ENCODE data around the gene DESI1.

The DESI1 gene

DNA sequence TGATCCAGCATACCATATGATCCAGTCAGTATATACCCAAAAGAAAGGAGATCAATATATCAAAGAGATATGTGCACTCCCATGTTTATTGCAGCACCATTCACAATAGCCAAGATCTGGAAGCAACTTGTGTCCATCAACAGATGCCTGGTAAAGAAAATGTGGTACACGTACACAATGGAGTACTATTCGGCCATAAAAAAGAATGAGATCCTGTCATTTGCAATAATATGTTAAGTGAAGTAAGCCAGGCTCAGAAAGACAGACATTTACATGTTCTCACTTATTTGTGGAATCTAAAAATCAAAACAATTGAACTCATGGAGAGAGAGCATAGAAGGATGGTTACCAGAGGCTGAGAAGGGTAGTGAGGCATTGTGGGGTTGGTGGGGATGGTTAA is 40.9 kb upstream of the DESI1 start:
- peaks cover 58 to 87% of the 10 kb centered on the region in 2 experiments for H3K36me3 ChIP-seq (ENCODE audit: control insufficient read depth in 2 of 2, insufficient read depth in 1 of 2, low read length in 2 of 2)
- H3K9me3 ChIP-seq (ENCODE audit: control insufficient read depth, insufficient read depth, low read depth, low read length), result no peaks in the 10 kb centered on the region
- no peaks in the 10 kb centered on the region for H3K4me1 ChIP-seq (ENCODE audit: control insufficient read depth, insufficient read depth, low read length)
- no peak overlapping the region for H3K4me3 ChIP-seq (ENCODE audit: low read depth, low read length)
- no peak overlapping the region for H3K27ac ChIP-seq (ENCODE audit: extremely low read depth, low read depth, low read length)
- TF ChIP-seq ZNF146 (tag by site-specific recombination; IDR thresholded peaks at IDR 0.05) (peak; percentile 95), SP7 (tag by site-specific recombination; IDR thresholded peaks at IDR 0.05) (no peak), MZF1 (tag by site-specific recombination; IDR thresholded peaks at IDR 0.05; ENCODE audit: borderline replicate concordance) (peak; percentile 36; the same call in 1 of the 2 replicates)
- ChIA-PET CTCF (interaction anchor here (0.6 kb wide), 1 partner anchor 34 kb away, joined by 3 read pairs; no protein-coding TSS in a partner anchor), POLR2A (interaction anchor here (1.4 kb wide), 1 partner anchor 41 kb away, joined by 3 read pairs; the partner anchor contains the start of gene XRCC6)

DNA sequence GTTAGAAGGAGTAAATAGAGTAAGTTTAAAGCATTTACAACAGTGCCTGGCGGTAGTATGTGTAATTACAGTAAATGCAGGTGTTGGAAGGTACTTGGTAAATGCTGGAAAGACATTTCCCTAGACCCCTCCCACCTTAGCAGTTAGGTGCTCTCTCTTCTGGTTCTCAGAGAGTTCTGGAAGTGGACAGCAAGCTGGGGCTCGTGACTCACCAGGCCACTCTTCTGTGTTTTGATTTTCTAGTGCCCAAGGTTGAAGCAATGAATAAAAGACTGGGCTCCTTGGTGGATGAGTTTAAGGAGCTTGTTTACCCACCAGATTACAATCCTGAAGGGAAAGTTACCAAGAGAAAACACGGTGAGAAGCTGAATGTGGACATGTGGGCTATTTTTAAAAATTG is 40.2 kb upstream of the DESI1 start:
- Histone ChIP-seq H3K4me3 (ENCODE audit: low read depth, low read length) (no peak overlapping the region), H3K27ac (ENCODE audit: extremely low read depth, low read depth, low read length) (no peak overlapping the region; the same call in 1 of the 2 replicates), H3K4me1 (ENCODE audit: control insufficient read depth, insufficient read depth, low read length) (no peaks in the 10 kb centered on the region), H3K9me3 (ENCODE audit: control insufficient read depth, insufficient read depth, low read depth, low read length) (no peaks in the 10 kb centered on the region), H3K36me3 (ENCODE audit: control insufficient read depth in 2 of 2, insufficient read depth in 1 of 2, low read length in 2 of 2) (peaks cover 64 to 94% of the 10 kb centered on the region in 2 experiments)
- POLR2A ChIA-PET, result interaction anchor here (1.2 to 1.4 kb wide), 2 partner anchors 38 to 40 kb away, joined by 3 read pairs; partner anchors contain the start of gene XRCC6
- CTCF ChIA-PET, result no interaction called here
- TF ChIP-seq SETDB1 (IDR thresholded peaks at IDR 0.05; ENCODE audit: insufficient read length, low read length) (no peak), ZNF560 (tag by site-specific recombination; IDR thresholded peaks at IDR 0.05; ENCODE audit: borderline replicate concordance) (no peak), SP7 (tag by site-specific recombination; IDR thresholded peaks at IDR 0.05) (no peak), ZNF510 (tag by site-specific recombination; IDR thresholded peaks at IDR 0.05; ENCODE audit: insufficient replicate concordance) (no peak), ZNF664 (tag by site-specific recombination; IDR thresholded peaks at IDR 0.05) (no peak), ZNF354C (tag by site-specific recombination; IDR thresholded peaks at IDR 0.05; ENCODE audit: borderline replicate concordance, low read depth) (no peak), TCF7L2 (IDR thresholded peaks at IDR 0.05; ENCODE audit: borderline replicate concordance, low read depth, low read length) (no peak), ZNF175 (tag by site-specific recombination; IDR thresholded peaks at IDR 0.05) (no peak), ZNF701 (tag by site-specific recombination; IDR thresholded peaks at IDR 0.05) (no peak), SCRT1 (tag by site-specific recombination; IDR thresholded peaks at IDR 0.05; ENCODE audit: borderline replicate concordance) (no peak), ZNF132 (tag by site-specific recombination; IDR thresholded peaks at IDR 0.05; ENCODE audit: borderline replicate concordance) (no peak), ZNF548 (tag by site-specific recombination; IDR thresholded peaks at IDR 0.05) (no peak), HOXA7 (CRISPR knock-in tag; IDR thresholded peaks at IDR 0.05; ENCODE audit: borderline replicate concordance) (no peak), ZSCAN30 (tag by site-specific recombination; IDR thresholded peaks at IDR 0.05) (no peak), ZBTB7A (tag by site-specific recombination; IDR thresholded peaks at IDR 0.05; ENCODE audit: low read depth) (no peak), ZNF214 (tag by site-specific recombination; IDR thresholded peaks at IDR 0.05; ENCODE audit: borderline replicate concordance) (no peak)
- TF ChIP-seq, protein P1, sequence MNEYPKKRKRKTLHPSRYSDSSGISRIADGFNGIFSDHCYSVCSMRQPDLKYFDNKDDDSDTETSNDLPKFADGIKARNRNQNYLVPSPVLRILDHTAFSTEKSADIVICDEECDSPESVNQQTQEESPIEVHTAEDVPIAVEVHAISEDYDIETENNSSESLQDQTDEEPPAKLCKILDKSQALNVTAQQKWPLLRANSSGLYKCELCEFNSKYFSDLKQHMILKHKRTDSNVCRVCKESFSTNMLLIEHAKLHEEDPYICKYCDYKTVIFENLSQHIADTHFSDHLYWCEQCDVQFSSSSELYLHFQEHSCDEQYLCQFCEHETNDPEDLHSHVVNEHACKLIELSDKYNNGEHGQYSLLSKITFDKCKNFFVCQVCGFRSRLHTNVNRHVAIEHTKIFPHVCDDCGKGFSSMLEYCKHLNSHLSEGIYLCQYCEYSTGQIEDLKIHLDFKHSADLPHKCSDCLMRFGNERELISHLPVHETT (tag by site-specific recombination; IDR thresholded peaks at IDR 0.05), result no peak
- TF ChIP-seq, protein P2, sequence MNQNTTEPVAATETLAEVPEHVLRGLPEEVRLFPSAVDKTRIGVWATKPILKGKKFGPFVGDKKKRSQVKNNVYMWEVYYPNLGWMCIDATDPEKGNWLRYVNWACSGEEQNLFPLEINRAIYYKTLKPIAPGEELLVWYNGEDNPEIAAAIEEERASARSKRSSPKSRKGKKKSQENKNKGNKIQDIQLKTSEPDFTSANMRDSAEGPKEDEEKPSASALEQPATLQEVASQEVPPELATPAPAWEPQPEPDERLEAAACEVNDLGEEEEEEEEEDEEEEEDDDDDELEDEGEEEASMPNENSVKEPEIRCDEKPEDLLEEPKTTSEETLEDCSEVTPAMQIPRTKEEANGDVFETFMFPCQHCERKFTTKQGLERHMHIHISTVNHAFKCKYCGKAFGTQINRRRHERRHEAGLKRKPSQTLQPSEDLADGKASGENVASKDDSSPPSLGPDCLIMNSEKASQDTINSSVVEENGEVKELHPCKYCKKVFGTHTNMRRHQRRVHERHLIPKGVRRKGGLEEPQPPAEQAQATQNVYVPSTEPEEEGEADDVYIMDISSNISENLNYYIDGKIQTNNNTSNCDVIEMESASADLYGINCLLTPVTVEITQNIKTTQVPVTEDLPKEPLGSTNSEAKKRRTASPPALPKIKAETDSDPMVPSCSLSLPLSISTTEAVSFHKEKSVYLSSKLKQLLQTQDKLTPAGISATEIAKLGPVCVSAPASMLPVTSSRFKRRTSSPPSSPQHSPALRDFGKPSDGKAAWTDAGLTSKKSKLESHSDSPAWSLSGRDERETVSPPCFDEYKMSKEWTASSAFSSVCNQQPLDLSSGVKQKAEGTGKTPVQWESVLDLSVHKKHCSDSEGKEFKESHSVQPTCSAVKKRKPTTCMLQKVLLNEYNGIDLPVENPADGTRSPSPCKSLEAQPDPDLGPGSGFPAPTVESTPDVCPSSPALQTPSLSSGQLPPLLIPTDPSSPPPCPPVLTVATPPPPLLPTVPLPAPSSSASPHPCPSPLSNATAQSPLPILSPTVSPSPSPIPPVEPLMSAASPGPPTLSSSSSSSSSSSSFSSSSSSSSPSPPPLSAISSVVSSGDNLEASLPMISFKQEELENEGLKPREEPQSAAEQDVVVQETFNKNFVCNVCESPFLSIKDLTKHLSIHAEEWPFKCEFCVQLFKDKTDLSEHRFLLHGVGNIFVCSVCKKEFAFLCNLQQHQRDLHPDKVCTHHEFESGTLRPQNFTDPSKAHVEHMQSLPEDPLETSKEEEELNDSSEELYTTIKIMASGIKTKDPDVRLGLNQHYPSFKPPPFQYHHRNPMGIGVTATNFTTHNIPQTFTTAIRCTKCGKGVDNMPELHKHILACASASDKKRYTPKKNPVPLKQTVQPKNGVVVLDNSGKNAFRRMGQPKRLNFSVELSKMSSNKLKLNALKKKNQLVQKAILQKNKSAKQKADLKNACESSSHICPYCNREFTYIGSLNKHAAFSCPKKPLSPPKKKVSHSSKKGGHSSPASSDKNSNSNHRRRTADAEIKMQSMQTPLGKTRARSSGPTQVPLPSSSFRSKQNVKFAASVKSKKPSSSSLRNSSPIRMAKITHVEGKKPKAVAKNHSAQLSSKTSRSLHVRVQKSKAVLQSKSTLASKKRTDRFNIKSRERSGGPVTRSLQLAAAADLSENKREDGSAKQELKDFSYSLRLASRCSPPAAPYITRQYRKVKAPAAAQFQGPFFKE (tag by site-specific recombination; IDR thresholded peaks at IDR 0.05; ENCODE audit: borderline replicate concordance), result no peak
- TF ChIP-seq, protein P3, sequence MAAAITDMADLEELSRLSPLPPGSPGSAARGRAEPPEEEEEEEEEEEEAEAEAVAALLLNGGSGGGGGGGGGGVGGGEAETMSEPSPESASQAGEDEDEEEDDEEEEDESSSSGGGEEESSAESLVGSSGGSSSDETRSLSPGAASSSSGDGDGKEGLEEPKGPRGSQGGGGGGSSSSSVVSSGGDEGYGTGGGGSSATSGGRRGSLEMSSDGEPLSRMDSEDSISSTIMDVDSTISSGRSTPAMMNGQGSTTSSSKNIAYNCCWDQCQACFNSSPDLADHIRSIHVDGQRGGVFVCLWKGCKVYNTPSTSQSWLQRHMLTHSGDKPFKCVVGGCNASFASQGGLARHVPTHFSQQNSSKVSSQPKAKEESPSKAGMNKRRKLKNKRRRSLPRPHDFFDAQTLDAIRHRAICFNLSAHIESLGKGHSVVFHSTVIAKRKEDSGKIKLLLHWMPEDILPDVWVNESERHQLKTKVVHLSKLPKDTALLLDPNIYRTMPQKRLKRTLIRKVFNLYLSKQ (tag by site-specific recombination; IDR thresholded peaks at IDR 0.05; ENCODE audit: borderline replicate concordance), result no peak
- TF ChIP-seq, protein P4, sequence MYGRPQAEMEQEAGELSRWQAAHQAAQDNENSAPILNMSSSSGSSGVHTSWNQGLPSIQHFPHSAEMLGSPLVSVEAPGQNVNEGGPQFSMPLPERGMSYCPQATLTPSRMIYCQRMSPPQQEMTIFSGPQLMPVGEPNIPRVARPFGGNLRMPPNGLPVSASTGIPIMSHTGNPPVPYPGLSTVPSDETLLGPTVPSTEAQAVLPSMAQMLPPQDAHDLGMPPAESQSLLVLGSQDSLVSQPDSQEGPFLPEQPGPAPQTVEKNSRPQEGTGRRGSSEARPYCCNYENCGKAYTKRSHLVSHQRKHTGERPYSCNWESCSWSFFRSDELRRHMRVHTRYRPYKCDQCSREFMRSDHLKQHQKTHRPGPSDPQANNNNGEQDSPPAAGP (tag by site-specific recombination; IDR thresholded peaks at IDR 0.05), result no peak
